Heart left ventricle (tissue), 13 donors: ENCODE measurements around the gene LRRC37B.
"Not testable (repeated sequence)": the region's sequence is repeated elsewhere in the genome, so short reads cannot be mapped to it uniquely, and the experiment has no call there.

Experiments
- POLR2A ChIP-seq, 2 donors: fragments of 450-650 bp; IDR thresholded peaks; one replicate each; pipeline ENCODE4 v1.6.1; 2017; ENCODE audit warnings: antibody characterized with exemption in 2 of 2, mild to moderate bottlenecking in 2 of 2, moderate library complexity in 2 of 2
- TF ChIP-seq, protein P1 (sequence below), 12 donors: fragments of 200-600 bp; sonication (generic) in 4 of 12; IDR thresholded peaks; one replicate each; pipeline versions ENCODE4 v1.5.0 to v1.8.0; 2018 to 2022; ENCODE audit warnings: antibody characterized with exemption in 12 of 12, mild to moderate bottlenecking in 5 of 12
- donor health status: ischemic (EF 13 %, LVEDD 7.1; RV severe dilation, severe dysfunction).
- donor health status: DM: no; HTN: yes; CAD: no.
- donor health status: DM: no; HTN: no; CAD: no.
- donor health status: ischemic (EF 25% LVEDD 6.9; RV normal size, moderate dysfunction).
- donor health status: ischemic (EF 25% LVEDD 5.7; RV mildly dilated, moderate dysfunction).
- donor health status: ischemic (EF 35%, LVEDD 5.7; RV mildly dilated, moderate dysfunction).
- donor health status: nonischemic (EF 11% LVEDD 7.7; RV severe dilation, severe dysfunction).
- donor health status: DM: yes; HTN: yes; CAD: no.
- donor health status: PGD.
- donor health status: ischemic (EF 29% LVEDD 5.4; RV normal size, mild dysfunction).
- donor health status: nonischemic (EF 23%, LVEDD 6.1; RV moderate dilation, normal function).

DNA sequence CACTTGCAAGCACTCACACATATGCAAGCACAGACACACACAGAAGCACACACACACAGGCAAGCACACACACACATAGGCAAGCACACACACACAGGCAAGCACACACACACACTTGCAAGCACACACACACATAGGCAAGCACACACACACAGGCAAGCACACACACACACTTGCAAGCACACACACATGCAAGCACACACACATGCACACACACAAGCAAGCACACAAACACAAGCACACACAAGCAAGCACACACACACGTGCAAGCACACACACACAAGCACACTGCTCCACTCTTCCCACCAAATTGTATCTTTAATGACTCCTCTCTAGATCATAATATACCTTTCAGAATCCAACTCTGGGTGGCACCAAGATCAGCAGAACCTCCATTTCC, 84.9 kb downstream of the LRRC37B start:
- TF ChIP-seq, protein P1, sequence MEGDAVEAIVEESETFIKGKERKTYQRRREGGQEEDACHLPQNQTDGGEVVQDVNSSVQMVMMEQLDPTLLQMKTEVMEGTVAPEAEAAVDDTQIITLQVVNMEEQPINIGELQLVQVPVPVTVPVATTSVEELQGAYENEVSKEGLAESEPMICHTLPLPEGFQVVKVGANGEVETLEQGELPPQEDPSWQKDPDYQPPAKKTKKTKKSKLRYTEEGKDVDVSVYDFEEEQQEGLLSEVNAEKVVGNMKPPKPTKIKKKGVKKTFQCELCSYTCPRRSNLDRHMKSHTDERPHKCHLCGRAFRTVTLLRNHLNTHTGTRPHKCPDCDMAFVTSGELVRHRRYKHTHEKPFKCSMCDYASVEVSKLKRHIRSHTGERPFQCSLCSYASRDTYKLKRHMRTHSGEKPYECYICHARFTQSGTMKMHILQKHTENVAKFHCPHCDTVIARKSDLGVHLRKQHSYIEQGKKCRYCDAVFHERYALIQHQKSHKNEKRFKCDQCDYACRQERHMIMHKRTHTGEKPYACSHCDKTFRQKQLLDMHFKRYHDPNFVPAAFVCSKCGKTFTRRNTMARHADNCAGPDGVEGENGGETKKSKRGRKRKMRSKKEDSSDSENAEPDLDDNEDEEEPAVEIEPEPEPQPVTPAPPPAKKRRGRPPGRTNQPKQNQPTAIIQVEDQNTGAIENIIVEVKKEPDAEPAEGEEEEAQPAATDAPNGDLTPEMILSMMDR (IDR thresholded peaks at IDR 0.05): not testable (repeated sequence)
- not testable (repeated sequence) for TF ChIP-seq POLR2A (IDR thresholded peaks at IDR 0.05)
